HG03159 (cell line): ENCODE results near the gene ARIH2.
"Not testable (repeated sequence)": the region's sequence is repeated elsewhere in the genome, so short reads cannot be mapped to it uniquely, and the experiment has no call there.

Experiments used
- ATAC-seq: cut with Tn5 transposase; IDR thresholded peaks from one replicate; pipeline ENCODE4 v1.9.1; 2021; ENCODE audit warnings: mild to moderate bottlenecking, moderate library complexity; ENCODE audit not compliant: unreplicated experiment

ARIH2 gene

GRCh38 chr3:48918388-48919214 is at the start of gene ARIH2:
Gene ARIH2, plus strand, starts transcription at chr3:48918842. Its CDS starts 8,717 bp downstream, at chr3:48927559.
- peak; percentile 76 for ATAC-seq

GRCh38 chr3:48877671-48878070 is 41.0 kb upstream of the ARIH2 start:
- ATAC-seq = no peak

- no peak for ATAC-seq
These were observed 39.2 kb upstream of the ARIH2 start for GRCh38 chr3:48879307-48879993.

GRCh38 chr3:48879994-48880377 is 38.7 kb upstream of the ARIH2 start:
- ATAC-seq = no peak

- no peak for ATAC-seq
These were observed 37.6 kb upstream of the ARIH2 start for GRCh38 chr3:48881006-48881405.

GRCh38 chr3:48881652-48882114 is 37.0 kb upstream of the ARIH2 start:
- no peak for ATAC-seq

GRCh38 chr3:48885753-48886152 is 32.9 kb upstream of the ARIH2 start:
- no peak for ATAC-seq

- no peak for ATAC-seq
These were observed 27.0 kb upstream of the ARIH2 start for GRCh38 chr3:48891606-48892005.

- no peak for ATAC-seq
These were observed 24.1 kb upstream of the ARIH2 start for GRCh38 chr3:48894516-48894915.

GRCh38 chr3:48896936-48897335 is 21.7 kb upstream of the ARIH2 start:
- ATAC-seq = no peak

GRCh38 chr3:48897460-48898376 is 20.9 kb upstream of the ARIH2 start:
- ATAC-seq = no peak

GRCh38 chr3:48898383-48899234 is 20.0 kb upstream of the ARIH2 start, which contains the start of gene SLC25A20:
Gene SLC25A20, minus strand, starts transcription at chr3:48898882. Its CDS starts 88 bp downstream, at chr3:48898794.
- peak; percentile 90 for ATAC-seq

- ATAC-seq = no peak
These were observed 19.4 kb upstream of the ARIH2 start for GRCh38 chr3:48899273-48899672.

GRCh38 chr3:48907026-48907425 is 11.6 kb upstream of the ARIH2 start:
- ATAC-seq = not testable (repeated sequence)

GRCh38 chr3:48915296-48915695 is 3.3 kb upstream of the ARIH2 start:
- ATAC-seq = no peak

- peak; percentile 4 for ATAC-seq
These were observed 835 bp downstream of the ARIH2 start for GRCh38 chr3:48919215-48920138.

GRCh38 chr3:48926425-48927392 is 8.1 kb downstream of the ARIH2 start:
- no peak for ATAC-seq

GRCh38 chr3:48927928-48928327 is 9.3 kb downstream of the ARIH2 start:
- ATAC-seq = no peak
